CD1c-positive myeloid dendritic cell (primary cell): ENCODE data around the gene ELOVL6.

Experiments used
- DNase-seq: peaks from one replicate; pipeline ENCODE4 v3.0.0-alpha.2; 2016; ENCODE audit errors: extremely low spot score

The ELOVL6 gene

GRCh38 chr4:110032603-110033002 is 165.8 kb downstream of the ELOVL6 start:
- peak; percentile 70 for DNase-seq

DNA sequence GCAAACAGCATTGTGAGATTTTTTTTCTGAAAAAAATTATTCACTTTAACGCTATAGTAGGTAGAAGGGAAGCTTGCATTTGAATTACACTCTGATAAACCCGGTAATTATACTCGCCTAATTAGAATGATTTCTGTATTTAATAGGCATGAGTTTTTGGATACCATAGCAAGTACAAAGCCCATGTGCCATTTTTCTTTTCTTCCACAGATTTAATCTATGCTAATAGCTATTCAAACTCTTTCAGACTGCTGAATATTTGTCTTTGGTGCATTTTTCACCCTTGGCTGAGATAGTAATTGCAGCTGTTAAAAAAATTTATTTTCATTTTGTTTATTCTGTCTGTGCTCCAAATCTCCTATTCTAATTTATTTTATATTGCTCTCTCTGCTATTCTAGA is 172.7 kb downstream of the ELOVL6 start:
- no peak for DNase-seq

GRCh38 chr4:110025056-110025455 is 173.4 kb downstream of the ELOVL6 start:
- DNase-seq: no peak

- no peak for DNase-seq
Observed at GRCh38 chr4:110022457-110022856, 176.0 kb downstream of the ELOVL6 start.

- no peak for DNase-seq
Observed at GRCh38 chr4:110020646-110021443, 177.6 kb downstream of the ELOVL6 start.

- no peak for DNase-seq
Observed at GRCh38 chr4:110020139-110020538, 178.3 kb downstream of the ELOVL6 start.

- DNase-seq: no peak
Observed at GRCh38 chr4:110019153-110019552, 179.3 kb downstream of the ELOVL6 start.

DNA sequence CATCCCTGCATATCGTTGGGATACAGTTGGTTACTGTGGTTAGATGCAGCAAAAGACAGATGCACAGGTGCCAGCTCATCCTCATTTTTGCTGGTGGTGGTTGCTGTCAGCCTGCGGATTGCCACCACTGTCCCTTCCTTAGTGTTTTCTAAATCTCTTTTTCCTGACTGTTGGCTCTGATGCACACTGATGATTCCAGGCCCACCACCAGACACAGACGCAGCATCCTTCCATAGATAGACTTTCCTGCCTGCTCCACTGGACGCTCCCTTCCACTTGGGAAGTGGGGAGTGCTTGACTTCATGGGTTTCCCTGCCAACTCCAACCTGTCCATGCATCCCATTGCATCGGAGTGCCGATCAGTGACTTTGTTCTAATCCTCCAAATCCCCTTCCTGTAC is 184.2 kb downstream of the ELOVL6 start:
- no peak for DNase-seq

DNA sequence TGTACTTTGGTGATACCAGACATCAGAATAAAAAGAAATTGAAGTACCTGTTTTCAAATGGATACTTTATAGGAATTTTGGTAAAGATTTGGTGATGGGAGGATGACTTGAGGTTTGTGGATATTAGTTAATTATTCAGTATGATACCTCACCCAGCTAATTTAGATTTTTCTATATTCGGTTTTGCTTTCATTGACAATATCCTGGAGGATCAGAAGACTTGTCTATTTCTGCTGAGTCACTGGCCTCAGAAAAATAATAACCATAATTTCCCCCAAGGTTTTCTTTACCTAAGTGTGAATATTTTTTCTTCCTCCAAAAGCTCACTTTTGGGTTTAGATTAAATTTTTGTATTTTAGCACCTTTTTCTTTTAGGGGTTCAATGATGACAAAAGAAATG is 185.5 kb downstream of the ELOVL6 start:
- DNase-seq: no peak

GRCh38 chr4:110010797-110011196 is 187.6 kb downstream of the ELOVL6 start:
- no peak for DNase-seq

GRCh38 chr4:110009550-110009949 is 188.9 kb downstream of the ELOVL6 start:
- no peak for DNase-seq

DNA sequence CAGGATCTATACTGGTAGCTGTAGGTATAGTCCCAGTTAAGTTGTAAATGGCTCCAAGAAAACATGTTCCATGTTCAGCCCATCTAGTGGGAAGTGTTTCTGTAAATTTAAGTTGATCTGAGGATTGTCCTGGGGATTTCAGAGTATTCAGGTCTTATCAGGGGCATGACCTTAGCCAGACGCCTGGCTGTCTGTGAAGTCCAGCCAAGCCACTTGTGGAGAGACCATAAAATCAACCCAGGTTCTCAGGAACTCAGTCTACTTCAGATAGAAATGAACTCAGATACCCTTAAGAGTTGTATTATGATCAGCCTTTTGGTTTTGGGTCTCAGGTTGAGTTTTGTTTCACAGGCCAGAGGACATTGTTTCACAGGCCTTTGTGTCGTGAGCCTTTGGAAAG is 189.9 kb downstream of the ELOVL6 start:
- DNase-seq: no peak

GRCh38 chr4:110007217-110007616 is 191.2 kb downstream of the ELOVL6 start:
- no peak for DNase-seq

- peak; percentile 77 for DNase-seq
Observed at GRCh38 chr4:110005461-110006056, 192.9 kb downstream of the ELOVL6 start.

DNA sequence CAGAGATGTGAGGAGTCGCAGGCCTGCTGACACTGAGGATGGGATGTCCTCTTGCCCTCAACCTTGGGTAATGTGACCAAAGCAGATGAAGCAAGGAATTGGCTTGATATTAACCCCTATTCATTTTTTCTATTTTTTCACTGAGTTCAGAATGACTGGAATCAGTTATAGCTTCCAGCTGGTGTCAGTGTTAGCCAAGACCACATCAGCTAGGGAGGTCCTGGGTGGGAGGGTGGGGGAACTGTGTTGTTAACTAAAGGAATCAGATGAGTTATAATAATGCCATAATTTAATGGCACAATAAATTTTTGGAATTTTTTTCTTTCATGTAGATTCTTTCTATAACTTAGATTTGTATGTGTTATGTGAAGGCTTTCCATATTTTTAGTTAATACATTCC is 193.9 kb downstream of the ELOVL6 start:
- DNase-seq: no peak

DNA sequence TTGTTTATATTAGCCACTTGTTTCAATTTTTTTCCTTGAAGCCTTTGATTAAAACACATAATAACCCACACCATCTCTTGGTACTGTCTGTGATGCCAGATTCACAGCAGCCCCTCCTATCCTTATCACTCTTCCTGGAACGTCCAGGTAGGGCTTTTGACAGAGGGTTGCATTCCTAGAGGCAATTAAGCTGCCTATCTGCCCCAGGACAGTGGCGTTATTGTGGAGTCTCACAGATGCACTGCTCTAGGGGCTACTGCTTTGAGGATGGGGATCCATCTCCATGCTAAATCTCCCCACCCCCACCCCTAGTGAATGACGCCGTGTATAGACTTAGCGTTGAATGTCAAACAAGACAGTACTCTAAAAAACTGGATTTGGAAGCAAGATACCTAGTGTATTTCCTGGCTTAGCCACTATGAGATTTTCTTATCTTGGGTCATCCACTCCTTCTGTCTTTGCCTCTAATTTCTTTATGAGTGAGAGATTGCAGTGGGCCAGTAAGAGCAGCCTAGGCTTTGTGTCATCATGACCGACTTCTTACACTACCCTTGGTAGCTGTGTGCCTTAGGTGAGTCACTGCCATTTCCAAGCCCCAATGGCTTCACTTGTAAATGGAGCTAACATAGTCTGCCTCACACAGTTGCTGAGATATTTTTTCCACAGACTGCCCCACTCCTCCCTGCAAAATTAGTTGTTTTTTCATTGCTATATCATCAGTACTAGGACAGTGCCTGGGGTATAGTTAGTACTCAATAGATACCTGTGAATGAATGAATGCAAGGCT is 194.8 kb downstream of the ELOVL6 start:
- no peak for DNase-seq

DNA sequence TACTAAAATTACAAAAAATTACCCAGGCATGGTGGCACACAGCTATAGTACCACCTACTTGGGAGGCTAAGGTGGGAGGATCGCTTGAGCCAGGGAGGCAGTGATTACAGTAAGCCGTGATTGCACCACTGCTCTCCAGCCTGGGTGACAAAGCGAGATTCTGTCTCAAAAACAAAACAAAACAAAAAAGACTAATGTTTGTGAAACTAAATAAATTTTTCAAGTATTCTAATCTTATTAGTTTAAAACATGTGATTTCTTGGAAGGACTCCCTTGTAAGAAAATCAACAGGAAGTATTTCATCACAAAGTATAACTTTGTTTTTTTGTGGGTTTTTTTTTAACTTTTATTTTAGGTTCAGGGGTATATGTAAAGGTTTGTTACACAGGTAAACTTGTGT is 196.1 kb downstream of the ELOVL6 start:
- DNase-seq: no peak

GRCh38 chr4:109999585-109999912 is 198.9 kb downstream of the ELOVL6 start:
- no peak for DNase-seq

GRCh38 chr4:109998867-109999584 is 199.4 kb downstream of the ELOVL6 start:
- peak; percentile 83 for DNase-seq

GRCh38 chr4:109996526-109996925 is 201.9 kb downstream of the ELOVL6 start:
- DNase-seq: peak; percentile 73
